GM20000 (cell line): Measurements from ENCODE around the gene STON2.

ENCODE experiments used
- DNase-seq: peaks from one replicate; pipeline ENCODE4 v3.0.0; 2012; ENCODE audit warnings: low spot score
- TF ChIP-seq, protein P1 (sequence below): IDR thresholded peaks from 2 replicates; pipeline ENCODE4 v1.5.1; 2012; ENCODE audit warnings: mild to moderate bottlenecking, control low read depth; ENCODE audit errors: extremely low read depth, missing control alignments

Gene STON2

GRCh38 chr14:81392052-81392451, 8.1 kb downstream of the STON2 start:
- TF ChIP-seq, protein P1, sequence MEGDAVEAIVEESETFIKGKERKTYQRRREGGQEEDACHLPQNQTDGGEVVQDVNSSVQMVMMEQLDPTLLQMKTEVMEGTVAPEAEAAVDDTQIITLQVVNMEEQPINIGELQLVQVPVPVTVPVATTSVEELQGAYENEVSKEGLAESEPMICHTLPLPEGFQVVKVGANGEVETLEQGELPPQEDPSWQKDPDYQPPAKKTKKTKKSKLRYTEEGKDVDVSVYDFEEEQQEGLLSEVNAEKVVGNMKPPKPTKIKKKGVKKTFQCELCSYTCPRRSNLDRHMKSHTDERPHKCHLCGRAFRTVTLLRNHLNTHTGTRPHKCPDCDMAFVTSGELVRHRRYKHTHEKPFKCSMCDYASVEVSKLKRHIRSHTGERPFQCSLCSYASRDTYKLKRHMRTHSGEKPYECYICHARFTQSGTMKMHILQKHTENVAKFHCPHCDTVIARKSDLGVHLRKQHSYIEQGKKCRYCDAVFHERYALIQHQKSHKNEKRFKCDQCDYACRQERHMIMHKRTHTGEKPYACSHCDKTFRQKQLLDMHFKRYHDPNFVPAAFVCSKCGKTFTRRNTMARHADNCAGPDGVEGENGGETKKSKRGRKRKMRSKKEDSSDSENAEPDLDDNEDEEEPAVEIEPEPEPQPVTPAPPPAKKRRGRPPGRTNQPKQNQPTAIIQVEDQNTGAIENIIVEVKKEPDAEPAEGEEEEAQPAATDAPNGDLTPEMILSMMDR = no peak
- no peak for DNase-seq

DNA sequence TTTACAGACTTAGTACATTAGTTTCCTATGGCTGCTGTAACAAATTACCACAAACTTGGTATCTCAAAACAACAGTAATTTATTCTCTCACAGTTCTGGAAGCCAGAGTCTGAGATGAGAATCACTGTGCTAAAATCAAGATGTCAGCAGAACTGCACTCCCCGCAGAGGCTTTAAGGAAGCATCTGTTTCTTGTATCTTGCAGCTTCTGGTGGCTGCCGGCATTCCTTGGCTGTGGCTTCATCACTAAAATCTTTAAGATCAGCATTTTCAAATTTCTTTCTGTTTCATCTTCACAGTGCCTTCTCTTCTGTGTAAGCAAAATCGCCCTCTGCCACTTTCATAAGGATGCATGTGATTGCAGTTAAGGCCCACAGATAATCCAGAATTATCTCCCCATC, 9.4 kb downstream of the STON2 start:
- no peak for DNase-seq
- TF ChIP-seq, protein P1 = no peak

DNA sequence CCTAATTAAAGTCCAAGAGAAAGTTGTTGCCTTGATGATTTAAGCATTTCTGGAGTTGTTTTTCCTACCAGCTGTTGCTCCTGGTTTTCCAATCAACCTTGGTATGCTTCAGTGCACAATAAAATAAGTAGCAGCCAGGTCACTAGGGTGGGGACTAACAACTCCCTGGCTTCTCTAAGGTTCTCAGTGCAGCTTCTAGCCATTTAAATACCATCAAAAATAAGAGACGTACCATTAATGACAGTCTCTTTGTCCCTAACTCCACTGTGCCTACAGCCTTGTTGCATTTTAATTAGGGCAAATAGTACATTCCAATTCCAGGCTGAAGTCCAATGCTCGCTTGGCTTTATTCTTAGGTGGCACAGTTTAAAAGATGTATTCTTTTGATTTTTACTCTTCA, 11.8 kb downstream of the STON2 start:
- DNase-seq = no peak
- TF ChIP-seq, protein P1 = no peak

- DNase-seq = no peak
- TF ChIP-seq, protein P1 = no peak
Measured at GRCh38 chr14:81386290-81386745, 13.8 kb downstream of the STON2 start.

DNA sequence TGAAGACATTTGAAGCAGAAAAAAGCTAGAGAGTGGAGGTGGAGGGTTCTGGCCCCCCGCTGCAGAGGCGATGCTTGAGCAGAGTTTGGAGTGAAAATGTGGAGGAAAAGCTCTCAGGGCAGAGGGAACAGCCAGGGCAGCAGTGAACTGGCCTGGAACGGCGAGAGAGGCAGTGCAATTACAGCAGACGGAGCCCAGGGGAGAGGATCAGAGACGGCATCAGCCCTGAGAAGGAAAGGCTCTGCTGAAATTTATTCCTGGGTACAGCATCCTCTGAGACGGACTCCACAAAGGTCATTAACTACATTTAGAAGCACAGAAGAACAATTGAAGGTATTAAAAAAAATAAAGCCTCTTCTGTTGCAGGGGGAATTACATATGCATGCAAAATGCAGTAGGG, 14.2 kb downstream of the STON2 start:
- no peak for DNase-seq
- TF ChIP-seq, protein P1 = no peak

DNA sequence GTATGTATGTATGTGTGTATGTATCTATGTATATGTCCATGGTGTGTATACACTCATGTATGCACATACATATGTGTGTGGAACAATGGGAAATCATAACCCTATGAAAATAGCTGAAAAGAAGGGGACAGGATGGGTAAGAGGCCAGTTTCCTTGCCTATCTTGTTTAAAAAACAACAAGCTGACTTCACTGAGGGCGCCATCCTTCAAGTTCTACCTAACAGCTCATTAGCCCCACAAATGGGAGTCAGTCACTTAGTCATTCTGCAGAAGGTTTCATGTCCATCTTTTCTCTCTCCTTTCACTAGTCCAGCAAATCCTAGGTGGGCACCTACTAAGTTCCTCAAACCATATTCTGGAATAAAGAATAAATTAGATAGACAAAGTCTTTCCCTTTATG, 14.7 kb downstream of the STON2 start:
- DNase-seq = no peak
- TF ChIP-seq, protein P1 = no peak

DNA sequence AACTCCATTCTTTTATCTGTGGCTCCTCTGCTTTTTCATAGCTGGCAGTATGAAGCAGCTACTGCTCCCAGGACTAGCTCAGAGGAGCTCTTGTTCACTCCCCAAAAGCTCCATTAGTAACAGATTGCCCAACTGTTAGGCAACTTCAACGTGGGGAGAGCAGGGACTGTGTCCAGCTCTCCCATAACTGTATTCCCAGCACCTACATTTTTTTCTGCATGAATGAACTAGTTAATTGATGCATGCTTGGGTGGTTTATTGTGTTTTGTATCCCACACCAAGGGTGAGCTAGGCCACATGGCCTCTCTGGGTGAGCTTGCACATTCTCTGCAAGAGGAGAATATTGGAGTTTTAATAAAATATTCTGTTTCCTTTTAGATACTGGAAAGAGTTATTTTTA, 15.2 kb downstream of the STON2 start:
- no peak for DNase-seq
- TF ChIP-seq, protein P1 = no peak
